A673 (cell line): ENCODE results near the gene HELZ. TPM values are rescaled to one million over a fixed set of nuclear protein-coding genes. Genes with fewer than 3 reads are reported as not detected.

Experiments used
- BruUV-seq: library from RNA; stranded (reverse); fragments of 400-500 nt; replicated peaks from 2 replicates; lab custom pipeline; 2021; lab: Mats Ljungman, UMichigan
- CTCF ChIA-PET: fragments of 300-600 bp; sonication (Branson Sonifier 250); formaldehyde crosslinking; loops from one replicate; lab custom pipeline; 2022; ENCODE audit warnings: antibody characterized with exemption; lab: Charles Lee
- POLR2A ChIA-PET: fragments of 300-600 bp; sonication (Branson Sonifier 250); formaldehyde crosslinking; loops from one replicate; lab custom pipeline; 2022; ENCODE audit warnings: antibody characterized with exemption; ENCODE audit not compliant: low non-redundant PET; lab: Charles Lee
- DNase-seq: peaks from one replicate; pipeline ENCODE4 v3.0.0-alpha.2; 2015; ENCODE audit warnings: low spot score
- H3K27ac ChIP-seq: fragments of 200-600 bp; sonication (generic); 2 replicates; pipeline ENCODE4 v1.5.1; 2016; ENCODE audit warnings: mixed run types, low read depth, mild to moderate bottlenecking, mixed read lengths, antibody characterized with exemption, low read length; ENCODE audit not compliant: poor library complexity, severe bottlenecking
- H3K27me3 ChIP-seq: fragments of 200-600 bp; sonication (generic); replicated peaks from 2 replicates; pipeline ENCODE4 v1.6.1; 2017; ENCODE audit warnings: mixed run types, low read depth, mild to moderate bottlenecking, mixed read lengths, antibody characterized with exemption, low read length; ENCODE audit not compliant: insufficient read depth, poor library complexity
- H3K36me3 ChIP-seq: fragments of 200-600 bp; sonication (generic); 2 replicates; pipeline ENCODE4 v1.6.1; 2016; ENCODE audit warnings: mixed run types, mild to moderate bottlenecking, mixed read lengths, antibody characterized with exemption, low read length; ENCODE audit not compliant: insufficient read depth, poor library complexity, severe bottlenecking
- H3K4me1 ChIP-seq: fragments of 200-600 bp; sonication (generic); 2 replicates; pipeline ENCODE4 v1.6.1; 2017; ENCODE audit warnings: mixed run types, mild to moderate bottlenecking, mixed read lengths, antibody characterized with exemption, low read length; ENCODE audit not compliant: insufficient read depth, poor library complexity, severe bottlenecking
- H3K4me3 ChIP-seq: fragments of 200-600 bp; sonication (generic); 2 replicates; pipeline ENCODE4 v1.5.1; 2016; ENCODE audit warnings: low read depth, mixed run types, mild to moderate bottlenecking, mixed read lengths, low read length; ENCODE audit not compliant: poor library complexity, severe bottlenecking
- H3K9me3 ChIP-seq: fragments of 200-600 bp; sonication (generic); 2 replicates; pipeline ENCODE4 v1.6.1; 2016; ENCODE audit warnings: mixed run types, low read depth, mild to moderate bottlenecking, mixed read lengths, antibody characterized with exemption, low read length; ENCODE audit not compliant: poor library complexity, severe bottlenecking
- EZH2 ChIP-seq: fragments of 200-600 bp; sonication (generic); IDR thresholded peaks from 2 replicates; pipeline ENCODE4 v1.6.1; 2017; ENCODE audit warnings: borderline replicate concordance, low read depth, mild to moderate bottlenecking, mixed read lengths, antibody characterized with exemption, low read length; ENCODE audit not compliant: poor library complexity, severe bottlenecking
- intact Hi-C: fragments of 100-400 bp; cut with micrococcal nuclease; formaldehyde crosslinking; loops from one replicate; pipeline ENCODE4 v1.10.0; 2022; ENCODE audit not compliant: unreplicated experiment
- total RNA-seq: library from RNA; stranded (reverse); gene quantifications from 2 replicates; pipeline ENCODE4 v1.2.3, GENCODE V29; 2021
- TF ChIP-seq, protein P1 (sequence below): fragments of 300-800, 200-600 bp; sonication (generic); conservative IDR thresholded peaks from 2 replicates; pipeline ENCODE4 v1.5.1; 2017; ENCODE audit warnings: low read depth, mild to moderate bottlenecking, antibody characterized with exemption, low read length, moderate library complexity, mixed read lengths

Gene HELZ
- total RNA-seq, 1 experiment from 2014 or later, result 57.3 TPM

DNA sequence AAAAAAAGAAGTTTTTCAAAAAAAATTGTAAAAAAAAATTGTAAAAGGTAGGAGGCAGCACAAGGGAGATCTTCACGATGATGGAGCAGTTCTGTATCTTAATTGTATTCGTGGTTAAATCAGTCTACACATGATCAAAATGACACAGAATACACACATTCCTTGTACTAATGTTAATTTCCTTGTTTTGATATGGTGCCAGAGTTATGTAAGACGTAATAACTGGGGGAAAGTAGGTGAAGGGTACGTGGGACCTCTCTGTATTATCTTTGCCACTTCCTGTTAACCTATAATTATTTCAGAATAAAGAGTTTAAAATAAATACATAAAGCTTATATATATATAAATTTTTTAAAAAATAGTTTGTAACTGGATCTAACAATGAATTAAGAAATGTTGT lies 36.8 kb downstream of the HELZ start:
- Histone ChIP-seq H3K9me3 (no peaks in the 10 kb centered on the region), H3K36me3 (no peaks in the 10 kb centered on the region), H3K27me3 (no peaks in the 10 kb centered on the region), H3K4me1 (peaks cover 26% of the 10 kb centered on the region), H3K27ac (no peak overlapping the region), H3K4me3 (no peak overlapping the region)
- CTCF ChIA-PET, result no interaction called here
- no TSS peak for BruUV-seq
- intact Hi-C loops, result no loop called here
- DNase-seq, result no peak
- no peak for TF ChIP-seq EZH2
- TF ChIP-seq, protein P1, sequence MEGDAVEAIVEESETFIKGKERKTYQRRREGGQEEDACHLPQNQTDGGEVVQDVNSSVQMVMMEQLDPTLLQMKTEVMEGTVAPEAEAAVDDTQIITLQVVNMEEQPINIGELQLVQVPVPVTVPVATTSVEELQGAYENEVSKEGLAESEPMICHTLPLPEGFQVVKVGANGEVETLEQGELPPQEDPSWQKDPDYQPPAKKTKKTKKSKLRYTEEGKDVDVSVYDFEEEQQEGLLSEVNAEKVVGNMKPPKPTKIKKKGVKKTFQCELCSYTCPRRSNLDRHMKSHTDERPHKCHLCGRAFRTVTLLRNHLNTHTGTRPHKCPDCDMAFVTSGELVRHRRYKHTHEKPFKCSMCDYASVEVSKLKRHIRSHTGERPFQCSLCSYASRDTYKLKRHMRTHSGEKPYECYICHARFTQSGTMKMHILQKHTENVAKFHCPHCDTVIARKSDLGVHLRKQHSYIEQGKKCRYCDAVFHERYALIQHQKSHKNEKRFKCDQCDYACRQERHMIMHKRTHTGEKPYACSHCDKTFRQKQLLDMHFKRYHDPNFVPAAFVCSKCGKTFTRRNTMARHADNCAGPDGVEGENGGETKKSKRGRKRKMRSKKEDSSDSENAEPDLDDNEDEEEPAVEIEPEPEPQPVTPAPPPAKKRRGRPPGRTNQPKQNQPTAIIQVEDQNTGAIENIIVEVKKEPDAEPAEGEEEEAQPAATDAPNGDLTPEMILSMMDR, result no peak
- POLR2A ChIA-PET, result no interaction called here

DNA sequence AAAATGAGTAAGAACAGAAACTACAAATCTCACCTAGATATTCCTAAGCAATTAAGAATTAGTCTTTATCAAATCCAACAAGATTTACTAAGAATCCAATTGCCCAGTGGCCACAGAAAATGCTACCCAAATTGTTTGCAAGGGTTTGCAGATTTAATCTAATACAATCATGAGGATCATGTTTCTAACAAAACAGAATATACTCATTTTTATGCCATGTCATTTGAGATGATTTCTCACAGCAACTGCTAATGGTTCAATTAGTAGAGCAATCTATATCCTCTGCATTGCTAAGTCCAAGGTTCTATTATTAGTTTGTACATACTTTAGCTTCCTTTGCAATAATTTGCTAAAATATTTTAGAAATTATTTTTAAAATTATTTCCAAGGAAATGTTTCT lies 41.2 kb downstream of the HELZ start:
- intact Hi-C loops, result no loop called here
- no peak overlapping the region for H3K4me3 ChIP-seq
- peaks cover 27% of the 10 kb centered on the region for H3K36me3 ChIP-seq
- no peak for DNase-seq
- CTCF ChIA-PET, result no interaction called here
- peaks cover 7% of the 10 kb centered on the region for H3K4me1 ChIP-seq
- peak overlapping the region; percentile 3 for H3K27ac ChIP-seq
- no TSS peak for BruUV-seq
- H3K27me3 ChIP-seq, result no peaks in the 10 kb centered on the region
- H3K9me3 ChIP-seq, result no peaks in the 10 kb centered on the region
- POLR2A ChIA-PET, result no interaction called here
- TF ChIP-seq, protein P1, result no peak
- TF ChIP-seq EZH2, result no peak

DNA sequence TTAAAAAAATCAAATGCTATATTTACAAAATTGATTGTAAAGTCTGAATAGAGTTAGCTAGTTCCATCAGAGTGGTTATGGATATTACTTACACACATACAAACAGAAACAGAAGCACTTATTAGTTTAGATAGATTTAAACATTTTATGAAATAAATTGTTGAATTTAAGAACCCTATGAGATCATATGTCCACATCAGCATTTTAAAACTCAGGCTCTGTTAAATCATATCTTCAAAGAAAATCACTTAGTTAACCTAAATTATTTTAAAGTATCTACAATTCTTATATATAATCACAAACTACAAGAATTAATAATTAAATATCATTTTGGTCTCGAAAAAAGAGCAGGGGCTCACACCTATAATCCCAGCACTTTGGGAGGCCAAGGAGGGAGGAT lies 42.5 kb downstream of the HELZ start:
- intact Hi-C loops, result no loop called here
- Histone ChIP-seq H3K27ac (no peak overlapping the region), H3K4me1 (peaks cover 7% of the 10 kb centered on the region), H3K4me3 (no peak overlapping the region), H3K27me3 (no peaks in the 10 kb centered on the region), H3K36me3 (peaks cover 30% of the 10 kb centered on the region), H3K9me3 (no peaks in the 10 kb centered on the region)
- POLR2A ChIA-PET, result no interaction called here
- no peak for DNase-seq
- CTCF ChIA-PET, result no interaction called here
- no TSS peak for BruUV-seq
- TF ChIP-seq, protein P1, result no peak
- no peak for TF ChIP-seq EZH2
